ENCODE data around the gene EIPR1. TPM values are rescaled to one million over a fixed set of nuclear protein-coding genes. Genes with fewer than 3 reads are reported as not detected.

Gene EIPR1
- total and polyA plus RNA-seq, 2 donors (not counting 1 experiment from before 2014, with no cell fraction given) = 22.3 to 23.9 TPM

- Histone ChIP-seq H3K9ac (ENCODE audit: insufficient read depth, low read length) (no peak overlapping the region), H3K79me2 (ENCODE audit: control insufficient read depth, insufficient read depth, low read length) (no peaks in the 10 kb centered on the region), H3K4me2 (ENCODE audit: extremely low read depth, insufficient read depth, low read length) (no peak overlapping the region), H2AFZ (ENCODE audit: low read length) (no peak overlapping the region), H4K20me1 (ENCODE audit: control insufficient read depth, extremely low read depth, insufficient read depth, low read length) (no peaks in the 10 kb centered on the region), H3K36me3 (ENCODE audit: control insufficient read depth, insufficient read depth, low read length) (no peaks in the 10 kb centered on the region), H3K27me3 (ENCODE audit: control insufficient read depth, insufficient read depth, low read length) (no peaks in the 10 kb centered on the region), H3K9me3 (ENCODE audit: control insufficient read depth, insufficient read depth, low read depth, low read length) (no peaks in the 10 kb centered on the region), H3K4me1 (ENCODE audit: control insufficient read depth, extremely low read depth, insufficient read depth, low read length) (no peaks in the 10 kb centered on the region), H3K27ac (ENCODE audit: insufficient read depth, low read length) (no peak overlapping the region), H3K4me3 (replicated peaks in 1 of 4; ENCODE audit: control extremely low read depth in 1 of 4, insufficient read depth in 1 of 4, low read depth in 3 of 4, low read length in 4 of 4) (no peak overlapping the region)
- DNase-seq (ENCODE audit: low read depth in 2 of 2) = no peak
- TF ChIP-seq CTCF (conservative IDR thresholded peaks at IDR 0.05 in 1 of 2, IDR thresholded peaks at IDR 0.05 in 1 of 2; ENCODE audit: low read depth in 1 of 2, low read length in 2 of 2) (no peak), EZH2 (IDR thresholded peaks at IDR 0.05; ENCODE audit: low read length, missing control alignments) (no peak)
These were observed 160.0 kb downstream of the EIPR1 start for GRCh38 chr2:3217646-3218045.

- Histone ChIP-seq H3K9me3 (ENCODE audit: control insufficient read depth, insufficient read depth, low read depth, low read length) (no peaks in the 10 kb centered on the region), H2AFZ (ENCODE audit: low read length) (no peak overlapping the region), H4K20me1 (ENCODE audit: control insufficient read depth, extremely low read depth, insufficient read depth, low read length) (no peaks in the 10 kb centered on the region), H3K9ac (ENCODE audit: insufficient read depth, low read length) (no peak overlapping the region), H3K4me2 (ENCODE audit: extremely low read depth, insufficient read depth, low read length) (no peak overlapping the region), H3K36me3 (ENCODE audit: control insufficient read depth, insufficient read depth, low read length) (no peaks in the 10 kb centered on the region), H3K27me3 (ENCODE audit: control insufficient read depth, insufficient read depth, low read length) (no peaks in the 10 kb centered on the region), H3K27ac (ENCODE audit: insufficient read depth, low read length) (no peak overlapping the region), H3K4me1 (ENCODE audit: control insufficient read depth, extremely low read depth, insufficient read depth, low read length) (no peaks in the 10 kb centered on the region), H3K4me3 (replicated peaks in 1 of 4; ENCODE audit: control extremely low read depth in 1 of 4, insufficient read depth in 1 of 4, low read depth in 3 of 4, low read length in 4 of 4) (no peak overlapping the region), H3K79me2 (ENCODE audit: control insufficient read depth, insufficient read depth, low read length) (no peaks in the 10 kb centered on the region)
- TF ChIP-seq CTCF (conservative IDR thresholded peaks at IDR 0.05 in 1 of 2, IDR thresholded peaks at IDR 0.05 in 1 of 2; ENCODE audit: low read depth in 1 of 2, low read length in 2 of 2) = no peak
- TF ChIP-seq EZH2 (IDR thresholded peaks at IDR 0.05; ENCODE audit: low read length, missing control alignments) = no peak
- DNase-seq (ENCODE audit: low read depth in 2 of 2) = no peak
These were observed 160.7 kb downstream of the EIPR1 start for GRCh38 chr2:3216841-3217495.

- Histone ChIP-seq H3K4me2 (ENCODE audit: extremely low read depth, insufficient read depth, low read length) (no peak overlapping the region), H3K79me2 (ENCODE audit: control insufficient read depth, insufficient read depth, low read length) (no peaks in the 10 kb centered on the region), H3K4me1 (ENCODE audit: control insufficient read depth, extremely low read depth, insufficient read depth, low read length) (no peaks in the 10 kb centered on the region), H3K27ac (ENCODE audit: insufficient read depth, low read length) (no peak overlapping the region), H3K9me3 (ENCODE audit: control insufficient read depth, insufficient read depth, low read depth, low read length) (no peaks in the 10 kb centered on the region), H3K36me3 (ENCODE audit: control insufficient read depth, insufficient read depth, low read length) (no peaks in the 10 kb centered on the region), H3K9ac (ENCODE audit: insufficient read depth, low read length) (no peak overlapping the region), H3K4me3 (replicated peaks in 1 of 4; ENCODE audit: control extremely low read depth in 1 of 4, insufficient read depth in 1 of 4, low read depth in 3 of 4, low read length in 4 of 4) (no peak overlapping the region), H4K20me1 (ENCODE audit: control insufficient read depth, extremely low read depth, insufficient read depth, low read length) (no peaks in the 10 kb centered on the region), H3K27me3 (ENCODE audit: control insufficient read depth, insufficient read depth, low read length) (no peaks in the 10 kb centered on the region), H2AFZ (ENCODE audit: low read length) (no peak overlapping the region)
- DNase-seq (ENCODE audit: low read depth in 2 of 2) = no peak
- TF ChIP-seq CTCF (conservative IDR thresholded peaks at IDR 0.05 in 1 of 2, IDR thresholded peaks at IDR 0.05 in 1 of 2; ENCODE audit: low read depth in 1 of 2, low read length in 2 of 2) = no peak
- TF ChIP-seq EZH2 (IDR thresholded peaks at IDR 0.05; ENCODE audit: low read length, missing control alignments) = no peak
These were observed 162.7 kb downstream of the EIPR1 start for GRCh38 chr2:3214806-3215404.
